Measurements from ENCODE around the gene CAPN9.

The CAPN9 gene

GRCh38 chr1:230850547-230850946 is 103.4 kb downstream of the CAPN9 start:
- DNase-seq (ENCODE audit: low read depth, low spot score) = no peak

DNA sequence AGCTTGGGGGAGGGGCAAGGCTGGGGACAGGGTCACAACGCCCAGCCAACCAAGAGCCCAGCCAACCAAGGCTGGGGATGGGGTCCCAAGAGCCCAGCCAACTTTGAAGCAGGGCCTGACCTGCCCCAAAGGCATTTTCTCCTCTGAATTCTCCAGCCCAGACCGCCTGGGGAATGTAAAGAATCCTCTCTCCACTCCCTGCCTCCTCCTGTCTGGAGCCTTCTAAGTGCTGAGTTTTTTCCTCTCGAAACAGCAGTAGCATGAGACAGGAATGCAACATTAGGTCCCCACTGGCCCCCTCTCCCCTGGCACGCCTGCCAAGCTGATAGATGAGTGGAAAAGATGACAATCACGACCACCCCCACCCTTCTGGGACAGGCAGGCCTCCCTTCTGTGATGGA is 104.1 kb downstream of the CAPN9 start:
- DNase-seq (ENCODE audit: low read depth, low spot score) = no peak
